ENCODE measurements around the gene CLIC2.

- no peak for TF ChIP-seq CTCF (IDR thresholded peaks at IDR 0.05 in 2 of 3, conservative IDR thresholded peaks at IDR 0.05 in 1 of 3; ENCODE audit: borderline replicate concordance in 1 of 3, insufficient read depth in 1 of 3, low read depth in 2 of 3, low read length in 2 of 3)
- TF ChIP-seq MAX (IDR thresholded peaks at IDR 0.05): no peak
- TF ChIP-seq POLR2AphosphoS5 (IDR thresholded peaks at IDR 0.05; ENCODE audit: low read depth, low read length): no peak
- no peak for TF ChIP-seq RAD21 (IDR thresholded peaks at IDR 0.05; ENCODE audit: low read depth)
- TF ChIP-seq POLR2A (IDR thresholded peaks at IDR 0.05; ENCODE audit: borderline replicate concordance, extremely low read depth, insufficient read depth, insufficient read length): no peak
- TF ChIP-seq ATF3 (IDR thresholded peaks at IDR 0.05): no peak
- no peak for TF ChIP-seq REST (IDR thresholded peaks at IDR 0.05; ENCODE audit: low read depth)
- no peak for TF ChIP-seq EGR1 (IDR thresholded peaks at IDR 0.05; ENCODE audit: low read depth)
- no peak for TF ChIP-seq EZH2phosphoT487 (IDR thresholded peaks at IDR 0.05; ENCODE audit: borderline replicate concordance)
- no peak for TF ChIP-seq JUND (IDR thresholded peaks at IDR 0.05)
- TF ChIP-seq EZH2 (IDR thresholded peaks at IDR 0.05): no peak
- no peak for TF ChIP-seq YY1 (IDR thresholded peaks at IDR 0.05; ENCODE audit: extremely low read depth, insufficient replicate concordance, low read depth, low read length)
- no peak for TF ChIP-seq FOSL1 (IDR thresholded peaks at IDR 0.05; ENCODE audit: low read depth)
- no peak for TF ChIP-seq SIN3A (IDR thresholded peaks at IDR 0.05; ENCODE audit: low read depth)
These were observed 87.7 kb downstream of the CLIC2 start for GRCh38 chrX:155246748-155247147.
